Right lobe of liver (tissue), 4 donors: ENCODE data around the gene FGF8.

ENCODE experiments used
- POLR2A ChIP-seq: fragments of 450-650 bp; IDR thresholded peaks from one replicate; pipeline ENCODE4 v1.6.1; 2017; ENCODE audit warnings: antibody characterized with exemption, mild to moderate bottlenecking
- TF ChIP-seq, protein P1 (sequence below), 4 donors: fragments of 200-600 bp in 3 of 4; fragments of 450-650 bp in 1 of 4; IDR thresholded peaks; one replicate each; pipeline versions ENCODE4 v1.5.1 to v1.8.0; 2016 to 2022; ENCODE audit warnings: antibody characterized with exemption in 4 of 4, mild to moderate bottlenecking in 2 of 4
- donor health status: DM: no; HTN: no; CAD: no.
- donor health status: DM: no; HTN: no; CAD: no.
- donor health status: DM: no; HTN: yes; CAD: no.

DNA sequence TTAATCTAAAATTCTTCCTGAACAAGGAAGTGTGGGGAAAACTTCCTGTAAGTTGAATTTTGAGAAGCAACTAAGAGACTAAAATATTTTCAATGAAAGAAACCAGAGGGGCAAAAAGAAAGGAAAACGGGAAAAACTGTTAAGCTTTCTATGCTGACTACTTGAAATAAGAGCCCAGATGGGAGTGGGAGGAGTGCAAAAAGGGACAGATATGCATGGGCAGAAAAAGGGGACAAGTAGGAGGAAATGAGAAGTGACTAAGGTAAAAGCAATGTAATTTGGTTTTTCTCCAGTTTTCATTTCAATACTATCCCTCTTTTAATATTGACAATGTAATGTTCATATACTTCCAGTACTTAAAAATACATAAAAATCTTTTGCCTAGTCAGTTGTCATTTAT, 31.2 kb upstream of the FGF8 start:
- TF ChIP-seq, protein P1, sequence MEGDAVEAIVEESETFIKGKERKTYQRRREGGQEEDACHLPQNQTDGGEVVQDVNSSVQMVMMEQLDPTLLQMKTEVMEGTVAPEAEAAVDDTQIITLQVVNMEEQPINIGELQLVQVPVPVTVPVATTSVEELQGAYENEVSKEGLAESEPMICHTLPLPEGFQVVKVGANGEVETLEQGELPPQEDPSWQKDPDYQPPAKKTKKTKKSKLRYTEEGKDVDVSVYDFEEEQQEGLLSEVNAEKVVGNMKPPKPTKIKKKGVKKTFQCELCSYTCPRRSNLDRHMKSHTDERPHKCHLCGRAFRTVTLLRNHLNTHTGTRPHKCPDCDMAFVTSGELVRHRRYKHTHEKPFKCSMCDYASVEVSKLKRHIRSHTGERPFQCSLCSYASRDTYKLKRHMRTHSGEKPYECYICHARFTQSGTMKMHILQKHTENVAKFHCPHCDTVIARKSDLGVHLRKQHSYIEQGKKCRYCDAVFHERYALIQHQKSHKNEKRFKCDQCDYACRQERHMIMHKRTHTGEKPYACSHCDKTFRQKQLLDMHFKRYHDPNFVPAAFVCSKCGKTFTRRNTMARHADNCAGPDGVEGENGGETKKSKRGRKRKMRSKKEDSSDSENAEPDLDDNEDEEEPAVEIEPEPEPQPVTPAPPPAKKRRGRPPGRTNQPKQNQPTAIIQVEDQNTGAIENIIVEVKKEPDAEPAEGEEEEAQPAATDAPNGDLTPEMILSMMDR (IDR thresholded peaks at IDR 0.05) = no peak
- TF ChIP-seq POLR2A = no peak
